OCI-LY3 (cell line): ENCODE data around the gene TRMT5.

ENCODE experiments used
- H2AFZ ChIP-seq: fragments of 200-600, 300-600 bp; shearing (Covaris generic); 2 replicates; pipeline ENCODE4 v1.6.0; 2014; ENCODE audit warnings: antibody characterized with exemption, low read depth, low read length
- H3K27ac ChIP-seq: fragments of 200-600, 300-600 bp; sonication (generic); 2 replicates; pipeline ENCODE4 v1.5.1; 2014; ENCODE audit warnings: mild to moderate bottlenecking, low read length, moderate library complexity, mixed read lengths
- H3K27me3 ChIP-seq: fragments of 200-600, 300-600 bp; sonication (generic); 2 replicates; pipeline ENCODE4 v1.6.1; 2014; ENCODE audit warnings: low read depth, low read length, mixed read lengths
- H3K36me3 ChIP-seq: fragments of 200-600, 300-600 bp; sonication (generic); replicated peaks from 2 replicates; pipeline ENCODE3; 2014; ENCODE audit warnings: low read depth, low read length, mixed read lengths
- H3K4me1 ChIP-seq: fragments of 300-600, 200-600 bp; sonication (generic); 2 replicates; pipeline ENCODE4 v1.6.1; 2014; ENCODE audit warnings: low read length, mixed read lengths
- H3K4me2 ChIP-seq: fragments of 200-600, 300-600 bp; sonication (generic); 2 replicates; pipeline ENCODE4 v1.6.1; 2014; ENCODE audit warnings: low read length, mixed read lengths
- H3K4me3 ChIP-seq: fragments of 300-600, 200-600 bp; sonication (generic); 2 replicates; pipeline ENCODE4 v1.5.1; 2014; ENCODE audit warnings: antibody characterized with exemption, mild to moderate bottlenecking, low read length, moderate library complexity
- H3K79me2 ChIP-seq: fragments of 300-600, 200-600 bp; shearing (Covaris generic); 2 replicates; pipeline ENCODE4 v1.6.1; 2014; ENCODE audit warnings: mild to moderate bottlenecking, low read length, mixed read lengths
- H3K9ac ChIP-seq: fragments of 300-600, 200-600 bp; shearing (Covaris generic); 2 replicates; pipeline ENCODE4 v1.6.0; 2014; ENCODE audit warnings: mild to moderate bottlenecking, low read length, moderate library complexity
- H3K9me3 ChIP-seq: fragments of 200-600, 300-600 bp; shearing (Covaris generic); 2 replicates; pipeline ENCODE4 v1.6.1; 2014; ENCODE audit warnings: low read length, mixed read lengths; ENCODE audit not compliant: insufficient read depth
- H4K20me1 ChIP-seq: fragments of 200-600, 300-600 bp; sonication (generic); 2 replicates; pipeline ENCODE4 v1.6.1; 2016; ENCODE audit warnings: low read length, mixed read lengths; ENCODE audit not compliant: insufficient read depth
- EZH2phosphoT487 ChIP-seq: fragments of 200-600 bp; shearing (Covaris generic); IDR thresholded peaks from 2 replicates; pipeline ENCODE4 v1.6.1; 2018; ENCODE audit warnings: antibody characterized with exemption, mixed run types, low read depth
- TF ChIP-seq, protein P1 (sequence below): fragments of 200-600, 300-600 bp; sonication (generic); IDR thresholded peaks from 2 replicates; pipeline ENCODE4 v1.5.1; 2014; ENCODE audit warnings: antibody characterized with exemption, low read length, low read depth

TRMT5 gene

DNA sequence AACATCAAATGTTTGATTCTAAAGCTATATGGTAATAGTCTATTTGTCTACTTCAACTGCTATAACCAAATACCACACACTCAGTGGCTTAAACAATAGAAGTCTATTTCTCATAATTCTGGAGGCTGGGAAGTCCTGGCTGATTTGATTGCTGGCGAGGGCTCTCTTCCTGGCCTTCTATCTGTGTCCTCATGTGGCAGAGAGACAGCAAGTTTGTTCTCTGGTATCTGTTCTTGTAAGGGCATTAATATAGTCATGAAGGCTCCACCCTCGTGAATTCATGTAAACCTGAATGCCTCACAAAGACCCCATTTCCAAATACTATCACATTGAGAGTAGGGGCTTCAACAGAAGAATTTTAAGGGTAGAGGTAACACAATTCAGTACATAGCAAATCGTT is 34.1 kb downstream of the TRMT5 start:
- Histone ChIP-seq H3K27ac (no peak overlapping the region), H3K4me2 (no peak overlapping the region), H3K27me3 (no peaks in the 10 kb centered on the region), H3K9me3 (no peaks in the 10 kb centered on the region), H2AFZ (no peak overlapping the region), H3K4me3 (no peak overlapping the region), H3K36me3 (no peaks in the 10 kb centered on the region), H3K4me1 (no peaks in the 10 kb centered on the region), H3K79me2 (no peaks in the 10 kb centered on the region), H3K9ac (no peak overlapping the region), H4K20me1 (no peaks in the 10 kb centered on the region)
- TF ChIP-seq, protein P1, sequence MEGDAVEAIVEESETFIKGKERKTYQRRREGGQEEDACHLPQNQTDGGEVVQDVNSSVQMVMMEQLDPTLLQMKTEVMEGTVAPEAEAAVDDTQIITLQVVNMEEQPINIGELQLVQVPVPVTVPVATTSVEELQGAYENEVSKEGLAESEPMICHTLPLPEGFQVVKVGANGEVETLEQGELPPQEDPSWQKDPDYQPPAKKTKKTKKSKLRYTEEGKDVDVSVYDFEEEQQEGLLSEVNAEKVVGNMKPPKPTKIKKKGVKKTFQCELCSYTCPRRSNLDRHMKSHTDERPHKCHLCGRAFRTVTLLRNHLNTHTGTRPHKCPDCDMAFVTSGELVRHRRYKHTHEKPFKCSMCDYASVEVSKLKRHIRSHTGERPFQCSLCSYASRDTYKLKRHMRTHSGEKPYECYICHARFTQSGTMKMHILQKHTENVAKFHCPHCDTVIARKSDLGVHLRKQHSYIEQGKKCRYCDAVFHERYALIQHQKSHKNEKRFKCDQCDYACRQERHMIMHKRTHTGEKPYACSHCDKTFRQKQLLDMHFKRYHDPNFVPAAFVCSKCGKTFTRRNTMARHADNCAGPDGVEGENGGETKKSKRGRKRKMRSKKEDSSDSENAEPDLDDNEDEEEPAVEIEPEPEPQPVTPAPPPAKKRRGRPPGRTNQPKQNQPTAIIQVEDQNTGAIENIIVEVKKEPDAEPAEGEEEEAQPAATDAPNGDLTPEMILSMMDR: no peak
- no peak for TF ChIP-seq EZH2phosphoT487

DNA sequence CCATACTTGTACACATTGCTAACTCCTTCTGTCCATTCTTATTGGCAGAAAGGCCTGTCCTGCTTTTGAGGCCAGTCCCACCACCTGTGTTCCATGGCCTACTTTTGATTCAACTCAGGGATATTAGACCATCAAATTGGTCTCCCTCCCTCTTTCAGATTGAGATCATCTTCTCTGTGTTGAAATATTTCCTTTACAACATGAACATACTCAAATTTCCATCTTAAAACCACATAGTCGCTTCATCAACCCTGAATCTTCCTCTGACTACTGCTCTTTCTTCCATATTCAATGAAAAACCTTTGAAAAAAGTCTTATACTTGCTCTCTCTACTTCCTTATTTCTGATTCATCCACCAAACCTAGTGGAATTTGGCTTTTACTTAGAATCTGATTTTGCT is 34.9 kb downstream of the TRMT5 start:
- Histone ChIP-seq H3K9me3 (no peaks in the 10 kb centered on the region), H3K27me3 (no peaks in the 10 kb centered on the region), H3K4me2 (no peak overlapping the region), H3K9ac (no peak overlapping the region), H4K20me1 (no peaks in the 10 kb centered on the region), H3K36me3 (no peaks in the 10 kb centered on the region), H3K4me3 (no peak overlapping the region), H3K4me1 (no peaks in the 10 kb centered on the region), H2AFZ (no peak overlapping the region), H3K79me2 (no peaks in the 10 kb centered on the region), H3K27ac (no peak overlapping the region)
- TF ChIP-seq, protein P1: no peak
- TF ChIP-seq EZH2phosphoT487: no peak

DNA sequence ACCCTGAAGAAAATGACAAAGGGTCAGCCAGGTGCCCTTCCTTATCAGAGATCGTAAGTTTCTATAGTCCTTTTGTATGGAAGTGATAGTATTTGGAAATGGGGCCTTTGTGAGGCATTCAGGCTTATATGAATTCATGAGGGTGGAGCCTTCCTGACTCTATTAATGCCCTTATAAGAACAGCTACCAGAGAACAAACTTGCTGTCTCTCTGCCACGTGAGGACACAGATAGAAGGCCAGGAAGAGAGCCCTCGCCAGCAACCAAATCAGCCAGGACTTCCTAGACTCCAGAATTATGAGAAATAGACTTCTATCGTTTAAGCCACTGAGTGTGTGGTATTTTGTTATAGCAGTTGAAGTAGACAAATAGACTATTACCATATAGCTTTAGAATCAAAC is 36.7 kb downstream of the TRMT5 start:
- Histone ChIP-seq H3K36me3 (no peaks in the 10 kb centered on the region), H3K27ac (no peak overlapping the region), H3K9me3 (no peaks in the 10 kb centered on the region), H3K79me2 (no peaks in the 10 kb centered on the region), H3K4me1 (no peaks in the 10 kb centered on the region), H4K20me1 (no peaks in the 10 kb centered on the region), H2AFZ (no peak overlapping the region), H3K9ac (no peak overlapping the region), H3K4me2 (no peak overlapping the region), H3K27me3 (no peaks in the 10 kb centered on the region), H3K4me3 (no peak overlapping the region)
- TF ChIP-seq EZH2phosphoT487: no peak
- TF ChIP-seq, protein P1: no peak

DNA sequence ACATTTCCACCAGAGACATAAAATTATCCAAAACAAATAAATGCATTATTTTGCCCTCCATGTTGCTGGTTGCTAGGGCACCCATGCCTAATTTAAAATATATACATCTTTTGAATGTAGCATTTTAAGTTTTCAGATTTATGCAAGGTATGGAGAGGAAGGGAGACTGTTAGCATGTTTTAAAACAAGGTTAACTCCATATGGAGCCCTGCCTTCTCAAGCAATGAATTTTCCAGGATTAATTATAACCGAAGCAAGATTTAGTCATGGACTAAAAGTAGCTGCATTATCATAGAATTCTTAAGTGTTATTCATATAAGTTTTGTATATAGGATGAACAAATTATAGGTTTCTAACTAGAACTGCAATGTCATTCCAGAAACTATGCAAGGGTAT is 37.2 kb downstream of the TRMT5 start:
- no peaks in the 10 kb centered on the region for H3K4me1 ChIP-seq
- TF ChIP-seq, protein P1: no peak
- TF ChIP-seq EZH2phosphoT487: no peak
- H3K4me3 ChIP-seq: no peak overlapping the region
- H3K36me3 ChIP-seq: no peaks in the 10 kb centered on the region
- no peaks in the 10 kb centered on the region for H3K9me3 ChIP-seq
- no peak overlapping the region for H3K9ac ChIP-seq
- no peak overlapping the region for H3K27ac ChIP-seq
- no peaks in the 10 kb centered on the region for H3K27me3 ChIP-seq
- no peaks in the 10 kb centered on the region for H4K20me1 ChIP-seq
- no peak overlapping the region for H3K4me2 ChIP-seq
- no peaks in the 10 kb centered on the region for H3K79me2 ChIP-seq
- H2AFZ ChIP-seq: no peak overlapping the region
